ENCODE data around the gene TMEM170A. TPM values are rescaled to one million over a fixed set of nuclear protein-coding genes. Genes with fewer than 3 reads are reported as not detected.

TMEM170A gene
- total RNA-seq (2021; ENCODE audit: unreplicated experiment) (34.5 TPM), Bru-seq, nascent RNA (percentile 84 among the genes with signal in this experiment), BruChase-seq, experiment 1, labeled RNA remaining after a 6-hour chase (percentile 98 among the genes with signal in this experiment), BruChase-seq, experiment 2, labeled RNA remaining after a 2-hour chase (percentile 99 among the genes with signal in this experiment)
- polyA plus RNA-seq (2012), result 14.8 and 15.4 TPM in 2 replicates
- long read RNA-seq, full-length matches to known transcripts, result 35 of 59 reads
- long read RNA-seq, partial matches to known transcripts, result 0 of 59 reads
- long read RNA-seq, other reads (novel, unspliced or antisense), result 24 of 59 reads

GRCh38 chr16:75464122-75464918 is at the start of gene TMEM170A:
TMEM170A (minus strand) TSS chr16:75464689; CDS start chr16:75464600, 89 bp downstream.
- ChIA-PET POLR2A (interaction anchor here (0.7 to 0.9 kb wide), 2 partner anchors 53 kb away, joined by 3 read pairs; no protein-coding TSS in a partner anchor), CTCF (interaction anchor here (0.8 to 4.3 kb wide), 7 partner anchors 14 to 265 kb away, joined by 3 to 21 read pairs (median 4); partner anchors contain the start of genes CFDP1 and CHST6), RAD21 (ENCODE audit: low non-redundant PET in 1 of 2, low total read pairs in 2 of 2, uncharacterized antibody in 2 of 2, unreplicated experiment in 2 of 2) (interaction anchor here (0.6 to 1.0 kb wide), 3 partner anchors 102 to 265 kb away, joined by 3 to 6 read pairs (median 5); partner anchors contain the start of gene GABARAPL2 (in 1 of the 2))
- Histone ChIP-seq H4K20me1 (ENCODE audit: insufficient read depth) (no peaks in the 10 kb centered on the region), H3K4me3 (replicated peaks in 1 of 2; ENCODE audit: low read depth in 1 of 2, low read length in 2 of 2) (peak within 1 kb of the TSS; percentile 78 to 92), H3K4me1 (ENCODE audit: control insufficient read depth in 1 of 2, insufficient read depth in 2 of 2, low read length in 2 of 2) (peaks cover 3 to 26% of the 10 kb centered on the region in 2 experiments; a peak in 3 of 4 replicates), H2AFZ (ENCODE audit: low read depth, low read length, poor library complexity, severe bottlenecking) (peak within 1 kb of the TSS; percentile 97), H3K9me3 (ENCODE audit: control insufficient read depth in 1 of 2, insufficient read depth in 1 of 2, low read depth in 1 of 2, low read length in 2 of 2) (no peaks in the 10 kb centered on the region), H3K27ac (ENCODE audit: low read depth, low read length) (peak within 1 kb of the TSS; percentile 94), H3K79me2 (ENCODE audit: insufficient read depth, low read length) (peaks cover 48% of the 10 kb centered on the region), H3K9me2 (ENCODE audit: insufficient read depth) (no peaks in the 10 kb centered on the region), H3K4me2 (ENCODE audit: low read length) (peak within 1 kb of the TSS; percentile 90), H3K9ac (ENCODE audit: low read length) (peak within 1 kb of the TSS; percentile 87), H3K36me3 (ENCODE audit: control insufficient read depth in 1 of 2, insufficient read depth in 2 of 2, low read length in 2 of 2) (no peaks in the 10 kb centered on the region; a peak in 1 of 4 replicates), H3K27me3 (ENCODE audit: insufficient read depth, low read length) (no peaks in the 10 kb centered on the region)
- TF ChIP-seq SIN3A (IDR thresholded peaks at IDR 0.05; ENCODE audit: low read depth), result peak; percentile 88
- peak; percentile 63 for TF ChIP-seq ZBTB33 (IDR thresholded peaks at IDR 0.05; ENCODE audit: extremely low read depth, insufficient replicate concordance, low read length)
- TF ChIP-seq SP1 (IDR thresholded peaks at IDR 0.05; ENCODE audit: low read depth), result peak; percentile 92
- TF ChIP-seq ZFX (IDR thresholded peaks at IDR 0.05), result peak; percentile 92
- TF ChIP-seq ZNF274 (IDR thresholded peaks at IDR 0.05; ENCODE audit: low read depth, low read length), result no peak
- peak; percentile 100 for TF ChIP-seq CTCF (IDR thresholded peaks at IDR 0.05 in 2 of 3, conservative IDR thresholded peaks at IDR 0.05 in 1 of 3; ENCODE audit: borderline replicate concordance in 1 of 3, insufficient read depth in 1 of 3, low read depth in 2 of 3, low read length in 2 of 3)
- TF ChIP-seq MAX (IDR thresholded peaks at IDR 0.05), result peak; percentile 81
- TF ChIP-seq SRF (IDR thresholded peaks at IDR 0.05; ENCODE audit: low read depth), result peak; percentile 71
- peak; percentile 83 for TF ChIP-seq POLR2A (IDR thresholded peaks at IDR 0.05; ENCODE audit: borderline replicate concordance, extremely low read depth, insufficient read depth, insufficient read length)
- peak; percentile 97 for TF ChIP-seq CBX3 (IDR thresholded peaks at IDR 0.05; ENCODE audit: low read depth)
- TF ChIP-seq POLR2AphosphoS5 (IDR thresholded peaks at IDR 0.05; ENCODE audit: low read depth, low read length), result peak; percentile 98
- TF ChIP-seq ATF3 (IDR thresholded peaks at IDR 0.05), result no peak
- no peak for TF ChIP-seq EZH2phosphoT487 (IDR thresholded peaks at IDR 0.05; ENCODE audit: borderline replicate concordance)
- peak; percentile 49 for TF ChIP-seq YY1 (IDR thresholded peaks at IDR 0.05; ENCODE audit: extremely low read depth, insufficient replicate concordance, low read depth, low read length)
- peak; percentile 81 for TF ChIP-seq RAD21 (IDR thresholded peaks at IDR 0.05; ENCODE audit: low read depth)
- intact Hi-C loops (cut with micrococcal nuclease), result loop anchor here (1.0 to 2.0 kb wide), 2 partner anchors 86 to 265 kb away; no protein-coding TSS in a partner anchor
- DNase-seq (ENCODE audit: low read depth, low spot score) (peak; percentile 96), ATAC-seq (peak; percentile 91)
- no TSS peak for BruUV-seq (replicated peaks)

Measured in HCT116 (cell line).